Measurements from ENCODE around the gene PLEKHA1.

DNA sequence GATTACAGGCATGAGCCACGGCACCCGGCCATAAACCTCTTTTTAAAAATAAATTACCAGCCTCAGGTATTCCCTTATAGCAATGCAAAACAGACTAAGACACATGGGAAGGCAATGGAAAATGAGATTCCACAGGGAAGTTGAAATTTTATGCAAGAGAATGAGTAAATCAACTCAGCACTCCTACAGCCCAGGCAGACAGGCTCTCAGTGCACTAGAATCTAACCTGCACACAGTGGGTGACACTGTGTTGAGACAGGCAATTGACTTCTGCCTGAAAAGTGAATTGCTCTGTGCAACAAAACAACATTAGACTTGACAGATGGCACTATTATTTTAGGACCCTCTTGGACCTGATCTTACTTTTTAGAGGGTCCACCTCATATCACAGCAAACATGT is 20.1 kb upstream of the PLEKHA1 start:
- no peak for TF ChIP-seq CTCF (IDR thresholded peaks at IDR 0.05)
- no peak for TF ChIP-seq POLR2A (IDR thresholded peaks at IDR 0.05)
